ENCODE measurements around the gene RPUSD1. TPM values are rescaled to one million over a fixed set of nuclear protein-coding genes. Genes with fewer than 3 reads are reported as not detected.

Gene RPUSD1
- total and polyA plus RNA-seq, 12 donors, result 5.8 to 23.3 (median 8.2) TPM

DNA sequence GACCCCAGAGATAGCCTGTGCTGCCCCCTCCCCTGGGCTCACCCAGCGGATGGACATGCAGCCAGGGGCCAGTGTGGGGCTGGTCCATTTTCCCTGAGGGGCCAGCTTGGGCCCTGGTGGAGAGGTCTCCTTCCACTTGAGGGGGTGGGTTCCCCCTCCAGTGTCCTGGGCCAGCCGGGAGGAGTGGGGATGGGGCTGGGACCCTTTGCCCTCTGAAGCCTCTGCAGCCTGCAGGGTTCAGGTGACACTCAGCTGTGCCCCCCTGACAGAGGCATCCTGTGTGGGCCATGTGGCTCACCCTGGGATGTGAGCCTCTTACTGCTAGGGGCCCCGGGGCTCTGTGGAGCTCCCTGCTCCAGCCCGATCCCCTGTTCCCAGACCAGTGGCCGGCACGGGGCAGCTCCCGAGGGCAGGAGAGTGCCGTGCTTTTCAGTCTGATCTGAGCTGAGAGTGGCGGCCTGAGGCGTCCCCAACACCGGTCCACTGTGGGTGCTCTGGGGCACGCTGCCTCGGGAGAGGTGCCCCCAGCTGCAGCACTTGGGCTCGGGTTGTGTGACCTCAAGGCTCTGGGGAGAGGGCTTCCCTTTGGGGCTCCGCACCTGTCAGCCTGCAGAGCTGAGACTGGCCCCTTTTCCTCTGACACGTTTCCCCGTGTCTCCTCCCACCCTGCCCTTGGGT, 12.8 kb upstream of the RPUSD1 start:
- peak in 1 of 8 donors; percentile 3 for ATAC-seq
- H3K27me3 ChIP-seq, result peaks cover 0 to 57% (median 48%) of the 10 kb centered on the region in 7 donors
- H3K27ac ChIP-seq, result no peak overlapping the region
- H3K4me3 ChIP-seq, result no peak overlapping the region
- H3K36me3 ChIP-seq, result peaks cover 0 to 4% (median 0%) of the 10 kb centered on the region in 9 donors
- TF ChIP-seq, protein P1, sequence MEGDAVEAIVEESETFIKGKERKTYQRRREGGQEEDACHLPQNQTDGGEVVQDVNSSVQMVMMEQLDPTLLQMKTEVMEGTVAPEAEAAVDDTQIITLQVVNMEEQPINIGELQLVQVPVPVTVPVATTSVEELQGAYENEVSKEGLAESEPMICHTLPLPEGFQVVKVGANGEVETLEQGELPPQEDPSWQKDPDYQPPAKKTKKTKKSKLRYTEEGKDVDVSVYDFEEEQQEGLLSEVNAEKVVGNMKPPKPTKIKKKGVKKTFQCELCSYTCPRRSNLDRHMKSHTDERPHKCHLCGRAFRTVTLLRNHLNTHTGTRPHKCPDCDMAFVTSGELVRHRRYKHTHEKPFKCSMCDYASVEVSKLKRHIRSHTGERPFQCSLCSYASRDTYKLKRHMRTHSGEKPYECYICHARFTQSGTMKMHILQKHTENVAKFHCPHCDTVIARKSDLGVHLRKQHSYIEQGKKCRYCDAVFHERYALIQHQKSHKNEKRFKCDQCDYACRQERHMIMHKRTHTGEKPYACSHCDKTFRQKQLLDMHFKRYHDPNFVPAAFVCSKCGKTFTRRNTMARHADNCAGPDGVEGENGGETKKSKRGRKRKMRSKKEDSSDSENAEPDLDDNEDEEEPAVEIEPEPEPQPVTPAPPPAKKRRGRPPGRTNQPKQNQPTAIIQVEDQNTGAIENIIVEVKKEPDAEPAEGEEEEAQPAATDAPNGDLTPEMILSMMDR (IDR thresholded peaks at IDR 0.05), result no peak
- intact Hi-C loops (cut with DNase I), result loop anchor here in 1 of 10 donors (10.0 kb wide), 1 partner anchor 404 kb away; no protein-coding TSS in a partner anchor
- WGBS, 2 donors, result 18 to 19% methylated on average over 17 of the region's 17 CpGs
- peaks cover 0 to 9% (median 0%) of the 10 kb centered on the region in 9 donors for H3K4me1 ChIP-seq
- H3K9me3 ChIP-seq, result no peaks in the 10 kb centered on the region
- no peak for DNase-seq

GRCh38 chr16:799948-800833, 12.0 kb upstream of the RPUSD1 start, which contains the start of gene GNG13:
Gene GNG13 (minus strand): TSS chr16:800734. CDS start chr16:799077, 1,657 bp downstream.
- no peak within 1 kb of the TSS for H3K27ac ChIP-seq
- intact Hi-C loops (cut with DNase I), result loop anchor here in 1 of 10 donors (10.0 kb wide), 1 partner anchor 405 kb away; no protein-coding TSS in a partner anchor
- TF ChIP-seq, protein P1 (IDR thresholded peaks at IDR 0.05), result no peak
- H3K9me3 ChIP-seq, result no peaks in the 10 kb centered on the region
- DNase-seq (no peak), ATAC-seq (peak in 1 of 8 donors; percentile 6)
- peaks cover 0 to 4% (median 0%) of the 10 kb centered on the region in 9 donors for H3K36me3 ChIP-seq
- peaks cover 0 to 5% (median 0%) of the 10 kb centered on the region in 9 donors for H3K4me1 ChIP-seq
- H3K27me3 ChIP-seq, result peaks cover 0 to 57% (median 48%) of the 10 kb centered on the region in 7 donors
- WGBS, 2 donors, result 4 to 5% methylated on average over 56 to 57 of the region's 57 CpGs
- H3K4me3 ChIP-seq, result no peak within 1 kb of the TSS

GRCh38 chr16:799111-799947, 11.1 kb upstream of the RPUSD1 start:
- intact Hi-C loops (cut with DNase I), result no loop called here
- Histone ChIP-seq H3K9me3 (no peaks in the 10 kb centered on the region), H3K27me3 (peaks cover 0 to 57% (median 48%) of the 10 kb centered on the region in 7 donors), H3K36me3 (peaks cover 0 to 4% (median 0%) of the 10 kb centered on the region in 9 donors), H3K27ac (no peak overlapping the region), H3K4me1 (peaks cover 0 to 5% (median 0%) of the 10 kb centered on the region in 9 donors), H3K4me3 (no peak overlapping the region)
- ATAC-seq, result no peak
- TF ChIP-seq, protein P1 (IDR thresholded peaks at IDR 0.05), result no peak
- 64 to 68% methylated on average over 22 of the region's 22 CpGs for WGBS, 2 donors
- DNase-seq, result no peak

All from heart right ventricle (tissue), 16 donors.